GM23248 (cell line): ENCODE measurements around the gene ABCA2.

ENCODE experiments used
- EZH2 ChIP-seq: fragments of 200-600 bp; sonication (generic); IDR thresholded peaks from 2 replicates; pipeline ENCODE4 v1.6.1; 2018; ENCODE audit warnings: antibody characterized with exemption, mild to moderate bottlenecking; ENCODE audit not compliant: insufficient read depth, poor library complexity, severe bottlenecking
- EZH2phosphoT487 ChIP-seq: fragments of 200-600 bp; sonication (generic); IDR thresholded peaks from 2 replicates; pipeline ENCODE4 v1.6.1; 2018; ENCODE audit warnings: antibody characterized with exemption, moderate library complexity, mild to moderate bottlenecking, low read depth; ENCODE audit not compliant: insufficient read depth

- TF ChIP-seq EZH2phosphoT487: no peak
- no peak for TF ChIP-seq EZH2
These were observed 64.3 kb downstream of the ABCA2 start for GRCh38 chr9:136963751-136964150.
